ENCODE results near the gene RPS6KA3.
"Not testable (repeated sequence)": the region's sequence is repeated elsewhere in the genome, so short reads cannot be mapped to it uniquely, and the experiment has no call there.

Gene RPS6KA3

DNA sequence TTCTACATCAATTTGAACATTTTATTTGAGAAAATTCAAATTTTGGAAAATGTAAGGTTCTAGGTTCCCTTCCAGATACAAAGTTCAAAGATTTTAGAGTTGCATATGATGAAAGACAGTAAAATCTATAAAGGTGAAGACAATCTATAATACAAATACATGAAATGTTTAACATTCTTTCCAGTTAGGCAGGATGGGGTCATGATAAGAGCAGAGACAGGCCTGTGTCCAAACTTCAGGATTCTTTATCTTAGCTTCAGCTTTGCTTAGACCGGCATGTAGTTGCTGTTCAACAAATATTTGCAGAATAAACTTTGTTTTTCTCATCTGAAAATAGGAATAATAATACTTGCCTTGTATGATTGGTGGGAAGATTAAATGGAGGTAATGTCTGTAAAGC is 4.5 kb upstream of the RPS6KA3 start:
- H3K9me3 Mint-ChIP-seq = no peaks in the 10 kb centered on the region
- no peaks in the 10 kb centered on the region for H3K27me3 Mint-ChIP-seq
- H3K4me3 Mint-ChIP-seq = no peak overlapping the region

DNA sequence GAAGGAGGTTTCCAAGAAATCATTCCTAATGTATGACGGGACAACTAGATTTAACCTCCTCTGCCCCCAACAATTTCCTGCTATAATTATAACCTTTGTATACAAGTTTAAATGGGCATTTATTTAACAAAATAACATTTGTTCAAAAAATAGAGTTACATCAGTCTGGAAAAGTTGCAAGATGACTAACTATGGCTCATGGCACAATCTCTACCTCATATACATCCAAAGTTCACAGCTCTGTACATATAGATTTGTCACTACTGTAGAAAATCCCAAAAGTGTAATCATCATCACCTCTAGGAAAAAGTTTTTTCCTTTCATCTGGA is 3.8 kb upstream of the RPS6KA3 start:
- H3K27ac Mint-ChIP-seq = no peak overlapping the region
- no peak overlapping the region for H3K4me3 Mint-ChIP-seq
- H3K4me1 Mint-ChIP-seq (ENCODE audit: low read depth) = peaks cover 3% of the 10 kb centered on the region
- H3K36me3 Mint-ChIP-seq (ENCODE audit: low read depth) = no peaks in the 10 kb centered on the region
- no peaks in the 10 kb centered on the region for H3K27me3 Mint-ChIP-seq
- H3K9me3 Mint-ChIP-seq = no peaks in the 10 kb centered on the region

More for the DNA sequence above, 4.5 kb upstream of the RPS6KA3 start:
- Mint-ChIP-seq H3K27ac (no peak overlapping the region), H3K4me1 (ENCODE audit: low read depth) (peaks cover 3% of the 10 kb centered on the region), H3K36me3 (ENCODE audit: low read depth) (no peaks in the 10 kb centered on the region)

- H3K9me3 Mint-ChIP-seq = no peaks in the 10 kb centered on the region
- H3K36me3 Mint-ChIP-seq (ENCODE audit: low read depth) = peaks cover 1% of the 10 kb centered on the region
- peaks cover 7% of the 10 kb centered on the region for H3K4me1 Mint-ChIP-seq (ENCODE audit: low read depth)
- no peak overlapping the region for H3K27ac Mint-ChIP-seq
- H3K4me3 Mint-ChIP-seq = no peak overlapping the region
- no peaks in the 10 kb centered on the region for H3K27me3 Mint-ChIP-seq
These were observed 3.3 kb upstream of the RPS6KA3 start for GRCh38 chrX:20269848-20270561.

DNA sequence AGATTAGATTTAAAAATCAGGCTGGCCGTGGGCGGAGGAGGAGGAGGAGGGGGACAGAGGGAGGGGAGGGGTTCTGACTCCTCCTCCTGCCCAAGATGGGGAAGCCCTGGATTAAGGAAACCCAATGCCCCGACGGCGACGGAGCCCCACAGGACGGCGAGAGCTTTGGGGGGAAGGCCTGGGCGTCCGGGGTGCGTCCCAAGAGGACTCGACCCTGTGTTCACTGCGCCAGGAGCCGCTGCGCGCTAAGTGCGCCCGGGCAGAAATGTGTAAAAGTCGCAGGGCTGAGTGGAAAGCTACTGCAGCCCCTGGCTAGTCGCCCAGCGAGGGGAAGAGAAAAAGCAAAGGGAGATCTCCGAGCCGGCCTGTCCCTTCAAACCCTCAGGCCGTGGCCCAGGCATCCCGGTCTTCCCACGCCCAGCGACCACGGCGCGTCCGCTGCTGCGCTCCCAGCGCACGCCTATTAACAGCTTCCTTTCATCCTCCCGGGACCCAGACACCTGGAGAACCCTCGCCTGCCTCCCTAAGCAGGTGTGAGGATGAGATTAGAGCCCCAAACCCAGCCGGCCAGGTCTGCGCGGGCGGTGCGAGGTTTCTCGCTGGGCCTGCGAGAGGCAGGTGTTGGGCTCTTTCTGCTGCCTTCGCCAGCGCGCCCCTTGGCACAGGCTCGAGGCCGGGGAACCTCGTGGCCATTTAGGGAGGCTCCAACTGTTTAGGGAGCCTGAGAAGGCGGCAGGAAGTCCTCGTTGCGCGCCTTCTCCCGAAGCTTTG is 1.4 kb upstream of the RPS6KA3 start:
- peaks cover 8% of the 10 kb centered on the region for H3K36me3 Mint-ChIP-seq (ENCODE audit: low read depth)
- peaks cover 21% of the 10 kb centered on the region for H3K4me1 Mint-ChIP-seq (ENCODE audit: low read depth)
- H3K27ac Mint-ChIP-seq = no peak overlapping the region
- no peaks in the 10 kb centered on the region for H3K9me3 Mint-ChIP-seq
- peak overlapping the region; percentile 83 for H3K4me3 Mint-ChIP-seq
- no peaks in the 10 kb centered on the region for H3K27me3 Mint-ChIP-seq

GRCh38 chrX:20267607-20267930 is 860 bp upstream of the RPS6KA3 start:
- Mint-ChIP-seq H3K27ac (peak overlapping the region; percentile 76), H3K4me3 (peak overlapping the region; percentile 83), H3K27me3 (no peaks in the 10 kb centered on the region), H3K9me3 (no peaks in the 10 kb centered on the region), H3K4me1 (ENCODE audit: low read depth) (peaks cover 24% of the 10 kb centered on the region), H3K36me3 (ENCODE audit: low read depth) (peaks cover 8% of the 10 kb centered on the region)

- no peaks in the 10 kb centered on the region for H3K9me3 Mint-ChIP-seq
- H3K4me3 Mint-ChIP-seq = peak overlapping the region; percentile 96
- peaks cover 8% of the 10 kb centered on the region for H3K36me3 Mint-ChIP-seq (ENCODE audit: low read depth)
- H3K4me1 Mint-ChIP-seq (ENCODE audit: low read depth) = peaks cover 38% of the 10 kb centered on the region
- peak overlapping the region; percentile 99 for H3K27ac Mint-ChIP-seq
- H3K27me3 Mint-ChIP-seq = no peaks in the 10 kb centered on the region
These were observed 705 bp downstream of the RPS6KA3 start for GRCh38 chrX:20265726-20266681.

- H3K4me1 Mint-ChIP-seq (ENCODE audit: low read depth) = peaks cover 41% of the 10 kb centered on the region
- H3K4me3 Mint-ChIP-seq = peak overlapping the region; percentile 96
- no peaks in the 10 kb centered on the region for H3K27me3 Mint-ChIP-seq
- H3K36me3 Mint-ChIP-seq (ENCODE audit: low read depth) = peaks cover 8% of the 10 kb centered on the region
- peak overlapping the region; percentile 99 for H3K27ac Mint-ChIP-seq
- H3K9me3 Mint-ChIP-seq = no peaks in the 10 kb centered on the region
These were observed 1.4 kb downstream of the RPS6KA3 start for GRCh38 chrX:20265221-20265725.

DNA sequence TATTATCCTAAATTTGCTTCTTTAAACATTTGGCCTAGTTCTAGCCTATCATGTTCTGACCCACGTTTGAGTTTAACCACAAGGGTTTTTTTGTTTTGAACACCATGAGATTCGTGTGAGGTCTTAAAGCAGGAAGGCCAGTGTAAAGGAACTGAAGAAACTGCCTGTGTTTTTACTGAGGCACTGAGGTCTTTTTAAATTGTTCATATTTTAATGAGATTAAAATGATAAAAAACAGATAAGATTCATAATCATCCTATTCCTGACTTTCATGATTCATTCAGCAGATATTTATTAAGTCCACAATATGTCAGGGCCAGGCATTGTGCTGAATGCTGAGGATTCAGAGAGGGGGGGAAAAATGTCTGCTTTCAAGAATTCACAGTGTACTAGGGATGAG is 3.2 kb downstream of the RPS6KA3 start:
- no peaks in the 10 kb centered on the region for H3K27me3 Mint-ChIP-seq
- peak overlapping the region; percentile 88 for H3K27ac Mint-ChIP-seq
- H3K4me1 Mint-ChIP-seq (ENCODE audit: low read depth) = peaks cover 53% of the 10 kb centered on the region
- no peaks in the 10 kb centered on the region for H3K9me3 Mint-ChIP-seq
- peak overlapping the region; percentile 96 for H3K4me3 Mint-ChIP-seq
- H3K36me3 Mint-ChIP-seq (ENCODE audit: low read depth) = peaks cover 14% of the 10 kb centered on the region

- H3K9me3 Mint-ChIP-seq = no peaks in the 10 kb centered on the region
- H3K27me3 Mint-ChIP-seq = no peaks in the 10 kb centered on the region
- peaks cover 69% of the 10 kb centered on the region for H3K4me1 Mint-ChIP-seq (ENCODE audit: low read depth)
- H3K36me3 Mint-ChIP-seq (ENCODE audit: low read depth) = peaks cover 21% of the 10 kb centered on the region
- no peak overlapping the region for H3K27ac Mint-ChIP-seq
- H3K4me3 Mint-ChIP-seq = no peak overlapping the region
These were observed 5.8 kb downstream of the RPS6KA3 start for GRCh38 chrX:20260885-20261284.

GRCh38 chrX:20254712-20255299 is 11.9 kb downstream of the RPS6KA3 start:
- Mint-ChIP-seq H3K27me3 (no peaks in the 10 kb centered on the region), H3K36me3 (ENCODE audit: low read depth) (peaks cover 32% of the 10 kb centered on the region)

GRCh38 chrX:20253232-20253543 is 13.5 kb downstream of the RPS6KA3 start:
- H3K4me3 Mint-ChIP-seq = no peak overlapping the region
- no peaks in the 10 kb centered on the region for H3K9me3 Mint-ChIP-seq
- no peaks in the 10 kb centered on the region for H3K27me3 Mint-ChIP-seq

More at GRCh38 chrX:20254712-20255299, 11.9 kb downstream of the RPS6KA3 start:
- Mint-ChIP-seq H3K4me1 (ENCODE audit: low read depth) (peaks cover 60% of the 10 kb centered on the region), H3K4me3 (no peak overlapping the region), H3K9me3 (no peaks in the 10 kb centered on the region), H3K27ac (peak overlapping the region; percentile 55)

GRCh38 chrX:20252381-20253231 is 14.1 kb downstream of the RPS6KA3 start:
- H3K27me3 Mint-ChIP-seq = no peaks in the 10 kb centered on the region
- H3K4me1 Mint-ChIP-seq (ENCODE audit: low read depth) = peaks cover 60% of the 10 kb centered on the region
- peak overlapping the region; percentile 61 for H3K27ac Mint-ChIP-seq
- H3K36me3 Mint-ChIP-seq (ENCODE audit: low read depth) = peaks cover 34% of the 10 kb centered on the region
- no peak overlapping the region for H3K4me3 Mint-ChIP-seq
- no peaks in the 10 kb centered on the region for H3K9me3 Mint-ChIP-seq

More at GRCh38 chrX:20253232-20253543, 13.5 kb downstream of the RPS6KA3 start:
- peaks cover 34% of the 10 kb centered on the region for H3K36me3 Mint-ChIP-seq (ENCODE audit: low read depth)
- peak overlapping the region; percentile 54 for H3K27ac Mint-ChIP-seq
- peaks cover 63% of the 10 kb centered on the region for H3K4me1 Mint-ChIP-seq (ENCODE audit: low read depth)

DNA sequence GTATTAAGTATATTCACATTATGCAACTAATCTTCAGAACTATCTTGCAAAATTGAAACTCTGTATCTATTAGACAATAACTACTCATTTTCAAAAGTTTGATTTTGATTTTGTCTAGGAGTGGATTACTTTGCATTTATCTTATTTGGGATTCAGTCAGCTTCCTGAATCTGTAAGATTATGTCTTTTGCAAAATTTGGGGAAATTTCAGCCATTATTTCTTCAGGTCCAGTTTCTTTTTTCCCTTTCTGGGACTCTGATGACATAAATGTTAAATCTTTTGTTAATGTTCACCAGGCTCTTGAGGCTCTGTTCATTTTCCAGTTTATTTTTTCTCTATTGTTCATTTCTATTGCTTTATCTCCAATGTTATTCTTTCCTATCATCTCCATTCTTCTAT is 15.0 kb downstream of the RPS6KA3 start:
- Mint-ChIP-seq H3K36me3 (ENCODE audit: low read depth) (peaks cover 34% of the 10 kb centered on the region), H3K27me3 (no peaks in the 10 kb centered on the region), H3K9me3 (no peaks in the 10 kb centered on the region), H3K4me3 (no peak overlapping the region), H3K27ac (no peak overlapping the region), H3K4me1 (ENCODE audit: low read depth) (peaks cover 53% of the 10 kb centered on the region)

GRCh38 chrX:20250146-20250545 is 16.6 kb downstream of the RPS6KA3 start:
- H3K27me3 Mint-ChIP-seq, H3K27ac Mint-ChIP-seq, H3K4me3 Mint-ChIP-seq, H3K9me3 Mint-ChIP-seq: not testable (repeated sequence)
- peaks cover 29% of the 10 kb centered on the region for H3K36me3 Mint-ChIP-seq (ENCODE audit: low read depth)
- H3K4me1 Mint-ChIP-seq (ENCODE audit: low read depth) = peaks cover 52% of the 10 kb centered on the region
